Heart left ventricle (tissue), 16 donors: ENCODE results near the gene PAK1. TPM values are rescaled to one million over a fixed set of nuclear protein-coding genes. Genes with fewer than 3 reads are reported as not detected.
"Not testable (repeated sequence)": the region's sequence is repeated elsewhere in the genome, so short reads cannot be mapped to it uniquely, and the experiment has no call there.

Experiments used
- ATAC-seq, 4 donors: fragments of 200-7000 bp; cut with Tn5 transposase; one replicate each; pipeline ENCODE4 v1.9.1; 2020 to 2022; ENCODE audit warnings: moderate library complexity in 4 of 4, mild to moderate bottlenecking in 3 of 4, moderate number of reproducible peaks in 1 of 4
- DNase-seq, 5 donors: peaks; one replicate each; pipeline ENCODE4 v3.0.0-alpha.2; 2020
- H3K27ac ChIP-seq, 12 donors: fragments of 200-600 bp; sonication (generic) in 4 of 12; one replicate each; pipeline versions ENCODE4 v1.5.0 to v1.8.0; 2016 to 2022; ENCODE audit warnings: mild to moderate bottlenecking in 2 of 12
- H3K27me3 ChIP-seq, 9 donors: fragments of 200-600 bp; sonication (generic) in 2 of 9; one replicate each; pipeline versions ENCODE4 v1.5.1 to v1.8.0; 2016 to 2022; ENCODE audit warnings: mild to moderate bottlenecking in 3 of 9
- H3K36me3 ChIP-seq, 9 donors: fragments of 200-600 bp; sonication (generic) in 2 of 9; one replicate each; pipeline versions ENCODE4 v1.5.0 to v1.8.0; 2018 to 2022; ENCODE audit warnings: mild to moderate bottlenecking in 2 of 9
- H3K4me1 ChIP-seq, 12 donors: fragments of 200-600 bp; sonication (generic) in 4 of 12; one replicate each; pipeline versions ENCODE4 v1.5.0 to v1.8.0; 2016 to 2022; ENCODE audit warnings: mild to moderate bottlenecking in 3 of 12
- H3K4me3 ChIP-seq, 12 donors: fragments of 200-600 bp; sonication (generic) in 4 of 12; one replicate each; pipeline versions ENCODE4 v1.5.0 to v1.8.0; 2017 to 2022; ENCODE audit warnings: mild to moderate bottlenecking in 9 of 12, moderate library complexity in 4 of 12
- H3K9me3 ChIP-seq, 12 donors: fragments of 200-600 bp; sonication (generic) in 4 of 12; one replicate each; pipeline versions ENCODE4 v1.5.0 to v1.8.0; 2016 to 2022; ENCODE audit warnings: mild to moderate bottlenecking in 1 of 12
- CTCF ChIP-seq, 12 donors: fragments of 200-600 bp; sonication (generic) in 4 of 12; IDR thresholded peaks; one replicate each; pipeline versions ENCODE4 v1.5.0 to v1.8.0; 2018 to 2022; ENCODE audit warnings: antibody characterized with exemption in 12 of 12, mild to moderate bottlenecking in 5 of 12
- POLR2A ChIP-seq, 2 donors: fragments of 450-650 bp; IDR thresholded peaks; one replicate each; pipeline ENCODE4 v1.6.1; 2017; ENCODE audit warnings: antibody characterized with exemption in 2 of 2, mild to moderate bottlenecking in 2 of 2, moderate library complexity in 2 of 2
- WGBS, 4 donors: extraction: QIAGEN DNeasy Blood & Tissue Kit in 2 of 4; methylation state at CpG; one replicate each; pipeline versions ENCODE4 v1.1.5 to v1.1.7; 2013 to 2018; 5-methylcytosine and 5-hydroxymethylcytosine counted together
- intact Hi-C, 10 donors: fragments of 100-400 bp; cut with DNase I; formaldehyde crosslinking; loops; one replicate each; pipeline versions ENCODE4 v1.11.1 to v1.14.2; 2022
- polyA plus RNA-seq, 2 donors: library from polyadenylated mRNA; stranded (reverse); fragments of 200-250 nt; gene quantifications; one replicate each; pipeline ENCODE4 v1.2.3, GENCODE V29; 2013
- total RNA-seq, 9 donors: library from RNA; depleted of rRNA in 2 of 9; stranded (reverse); fragments of >200 nt in 2 of 9; fragmentation: NEBNext Ultra II Directional in 3 of 9; extraction: Animal tissue kit (Norgen Biotek cat#: 25700) in 3 of 9; gene quantifications; one replicate each; pipeline versions ENCODE4 v1.1.0 to v1.2.4, GENCODE V29; 2016 to 2023
- donor health status: ischemic (EF 13 %, LVEDD 7.1; RV severe dilation, severe dysfunction).
- donor health status: healthy with polysubstance abuse.
- donor health status: DM: no; HTN: yes; CAD: no.
- donor health status: DM: no; HTN: no; CAD: no.
- donor health status: ischemic (EF 25% LVEDD 6.9; RV normal size, moderate dysfunction).
- donor health status: ischemic (EF 25% LVEDD 5.7; RV mildly dilated, moderate dysfunction).
- donor health status: healthy.
- donor health status: DM: yes; HTN: yes; CAD: no.
- donor health status: ischemic (EF 35%, LVEDD 5.7; RV mildly dilated, moderate dysfunction).
- donor health status: nonischemic (EF 11% LVEDD 7.7; RV severe dilation, severe dysfunction).
- donor health status: DM: yes; HTN: yes; CAD: no.
- donor health status: PGD.
- donor health status: ischemic (EF 29% LVEDD 5.4; RV normal size, mild dysfunction).
- donor health status: nonischemic (EF 23%, LVEDD 6.1; RV moderate dilation, normal function).

The PAK1 gene
- total and polyA plus RNA-seq, 11 donors: 2.1 to 25.4 (median 5.9) TPM

- intact Hi-C loops: no loop called here
- peaks cover 0 to 16% (median 0%) of the 10 kb centered on the region in 12 donors for H3K4me1 ChIP-seq
- no peaks in the 10 kb centered on the region for H3K27me3 ChIP-seq
- TF ChIP-seq CTCF (IDR thresholded peaks at IDR 0.05) (no peak), POLR2A (IDR thresholded peaks at IDR 0.05) (no peak)
- ATAC-seq (peak in 3 of 4 donors; percentile 39 to 70 (median 62)), DNase-seq (no peak)
- no peak overlapping the region for H3K27ac ChIP-seq
- WGBS, 4 donors: 14 to 24% (median 20%) methylated on average over 1 of the region's 1 CpG
- H3K9me3 ChIP-seq: no peaks in the 10 kb centered on the region
- no peak overlapping the region for H3K4me3 ChIP-seq
- H3K36me3 ChIP-seq: no peaks in the 10 kb centered on the region
Observed at GRCh38 chr11:77497368-77497767, 23.5 kb upstream of the PAK1 start.

DNA sequence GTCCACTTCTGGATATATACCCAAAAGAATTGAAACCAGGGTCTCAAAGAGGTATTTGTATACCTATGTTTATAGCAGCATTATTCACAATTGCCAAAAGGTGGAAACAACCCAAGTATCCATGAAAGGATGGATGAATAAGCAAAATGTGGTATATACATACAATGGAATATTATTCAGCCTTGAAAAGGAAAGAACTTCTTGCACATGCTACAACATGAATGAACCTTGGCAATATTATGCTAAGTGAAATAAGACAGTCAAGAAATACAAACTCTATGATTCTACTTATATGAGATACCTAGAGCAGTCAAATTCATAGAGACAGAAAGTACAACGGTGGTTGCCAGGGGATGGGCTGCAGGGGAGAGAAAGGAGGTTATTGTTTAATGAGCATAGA, 21.6 kb upstream of the PAK1 start:
- intact Hi-C loops: no loop called here
- peaks cover 0 to 3% (median 0%) of the 10 kb centered on the region in 12 donors for H3K4me1 ChIP-seq
- H3K27ac ChIP-seq: no peak overlapping the region
- DNase-seq (no peak), ATAC-seq (no peak)
- H3K4me3 ChIP-seq: no peak overlapping the region
- 94 to 100% (median 98%) methylated on average over 1 of the region's 1 CpG for WGBS, 4 donors
- H3K9me3 ChIP-seq: no peaks in the 10 kb centered on the region
- TF ChIP-seq POLR2A (IDR thresholded peaks at IDR 0.05): no peak
- no peak for TF ChIP-seq CTCF (IDR thresholded peaks at IDR 0.05)
- no peaks in the 10 kb centered on the region for H3K36me3 ChIP-seq
- no peaks in the 10 kb centered on the region for H3K27me3 ChIP-seq

DNA sequence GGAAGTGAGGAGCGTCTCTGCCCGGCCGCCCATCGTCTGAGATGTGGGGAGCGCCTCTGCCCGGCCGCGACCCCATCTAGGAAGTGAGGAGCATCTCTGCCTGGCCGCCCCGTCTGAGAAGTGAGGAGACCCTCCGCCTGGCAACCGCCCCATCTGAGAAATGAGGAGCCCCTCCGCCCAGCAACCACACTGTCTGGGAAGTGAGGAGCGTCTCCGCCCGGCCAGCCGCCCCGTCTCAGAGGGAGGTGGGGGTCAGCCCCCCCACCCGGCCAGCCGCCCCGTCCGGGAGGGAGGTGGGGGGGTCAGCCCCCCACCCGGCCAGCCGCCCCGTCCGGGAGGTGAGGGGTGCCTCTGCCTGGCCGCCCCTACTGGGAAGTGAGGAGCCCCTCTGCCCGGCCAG, 16.1 kb upstream of the PAK1 start:
- H3K27ac ChIP-seq, ATAC-seq, H3K4me3 ChIP-seq, intact Hi-C loops, H3K36me3 ChIP-seq, H3K27me3 ChIP-seq, DNase-seq, H3K4me1 ChIP-seq: not testable (repeated sequence)
- peaks cover 0 to 10% (median 0%) of the 10 kb centered on the region in 12 donors for H3K9me3 ChIP-seq
- 95 to 98% (median 96%) methylated on average over 17 to 28 of the region's 28 CpGs; no CpG with 5 or more reads in 1 of the 4 donors for WGBS, 4 donors

DNA sequence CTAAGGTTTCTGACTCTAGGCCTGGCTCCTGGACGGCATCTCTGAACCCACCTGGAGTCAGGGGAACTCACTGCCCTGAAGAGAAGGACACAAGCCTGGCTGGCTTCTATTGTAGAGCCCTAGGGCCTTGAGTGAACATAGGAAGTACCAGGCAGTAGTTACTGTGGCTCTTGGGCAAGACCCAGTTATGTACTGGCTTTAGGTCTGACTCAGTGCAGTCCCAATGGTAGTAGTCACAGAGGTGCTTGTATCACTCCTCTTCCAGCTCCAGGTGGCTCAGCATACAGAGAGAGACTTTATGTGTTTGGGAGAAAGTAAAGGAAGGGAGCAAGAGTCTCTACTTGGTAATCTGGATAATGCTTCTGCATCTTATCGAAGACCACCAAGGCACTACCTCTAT, 13.9 kb upstream of the PAK1 start:
- ATAC-seq: no peak
- intact Hi-C loops: no loop called here
- no peaks in the 10 kb centered on the region for H3K36me3 ChIP-seq
- H3K27me3 ChIP-seq: peaks cover 0 to under 1% (median 0%) of the 10 kb centered on the region in 9 donors
- no peak for DNase-seq
- no peaks in the 10 kb centered on the region for H3K4me1 ChIP-seq
- H3K9me3 ChIP-seq: peaks cover 0 to 10% (median 0%) of the 10 kb centered on the region in 12 donors
- 75 to 100% (median 87%) methylated on average over 2 of the region's 2 CpGs for WGBS, 4 donors
- H3K27ac ChIP-seq: no peak overlapping the region
- no peak overlapping the region for H3K4me3 ChIP-seq
- TF ChIP-seq CTCF (IDR thresholded peaks at IDR 0.05) (no peak), POLR2A (IDR thresholded peaks at IDR 0.05) (no peak)

DNA sequence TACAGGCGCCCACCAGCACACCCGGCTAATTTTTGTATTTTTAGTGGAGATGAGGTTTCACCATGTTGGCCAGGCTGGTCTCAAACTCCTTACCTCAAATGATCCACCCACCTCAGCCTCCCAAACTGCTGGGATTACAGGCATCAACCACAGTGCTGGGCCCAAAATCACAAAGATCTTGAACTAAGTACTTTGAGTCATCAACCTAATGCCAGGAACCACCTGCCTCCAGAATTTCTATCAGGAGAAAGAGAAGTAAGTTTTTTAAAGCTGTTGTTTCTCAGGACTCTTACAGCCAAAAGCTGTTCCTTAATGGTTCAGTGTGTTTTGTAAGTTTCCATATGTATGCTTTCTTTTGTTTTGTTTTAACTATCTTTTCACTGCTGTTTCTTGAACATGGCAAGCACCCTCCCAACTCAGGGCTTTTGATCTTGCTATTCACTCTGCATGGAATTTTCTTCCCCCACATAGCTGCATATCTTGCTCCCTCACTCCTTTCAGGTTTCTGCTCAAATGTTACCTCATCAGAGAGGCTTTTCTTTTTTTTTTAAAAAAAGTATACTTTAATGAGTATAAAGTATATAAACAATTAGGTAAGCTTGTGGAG, 6.0 kb upstream of the PAK1 start:
- WGBS, 4 donors: 91 to 100% (median 95%) methylated on average over 2 of the region's 2 CpGs
- no peak for DNase-seq
- Histone ChIP-seq H3K36me3 (no peaks in the 10 kb centered on the region), H3K27me3 (peaks cover 0 to 4% (median 0%) of the 10 kb centered on the region in 9 donors), H3K27ac (no peak overlapping the region), H3K9me3 (no peaks in the 10 kb centered on the region), H3K4me3 (no peak overlapping the region), H3K4me1 (no peaks in the 10 kb centered on the region)
- intact Hi-C loops: loop anchor here in 1 of 10 donors (10.0 kb wide), 1 partner anchor 65 kb away; no protein-coding TSS in a partner anchor
- no peak for ATAC-seq
- TF ChIP-seq CTCF (IDR thresholded peaks at IDR 0.05) (no peak), POLR2A (IDR thresholded peaks at IDR 0.05) (no peak)
